IPS-NIHi11 (cell line): ENCODE results near the gene UBE2B.

Experiments used
- DNase-seq: peaks from one replicate; pipeline ENCODE4 v3.0.0; 2012; ENCODE audit warnings: mixed read lengths, low spot score

The UBE2B gene

GRCh38 chr5:134437340-134437846 lies 66.0 kb downstream of the UBE2B start:
- DNase-seq, result no peak

GRCh38 chr5:134437847-134438581 lies 66.6 kb downstream of the UBE2B start:
- DNase-seq, result no peak

GRCh38 chr5:134438721-134439123 lies 67.4 kb downstream of the UBE2B start:
- DNase-seq, result no peak

- peak; percentile 60 for DNase-seq
Observed at GRCh38 chr5:134439210-134439654, 67.9 kb downstream of the UBE2B start.

GRCh38 chr5:134440201-134440755 lies 68.9 kb downstream of the UBE2B start:
- no peak for DNase-seq
